OCI-LY7 (cell line): ENCODE data around the gene GRIN2C. TPM values are rescaled to one million over a fixed set of nuclear protein-coding genes. Genes with fewer than 3 reads are reported as not detected.

Source experiments
- BruUV-seq: library from RNA; stranded (reverse); fragments of 400-500 nt; replicated peaks from 2 replicates; lab custom pipeline; 2021; lab: Mats Ljungman, UMichigan
- CTCF ChIA-PET: fragments of 300-600 bp; sonication (Branson Sonifier 250); formaldehyde crosslinking; loops from one replicate; lab custom pipeline; 2022; ENCODE audit warnings: antibody characterized with exemption; ENCODE audit not compliant: unreplicated experiment; lab: Charles Lee
- POLR2A ChIA-PET: fragments of 300-600 bp; sonication (Branson Sonifier 250); formaldehyde crosslinking; loops from one replicate; lab custom pipeline; 2022; ENCODE audit warnings: antibody characterized with exemption; lab: Charles Lee
- DNase-seq: peaks from one replicate; pipeline ENCODE4 v3.0.0-alpha.2; 2015; ENCODE audit warnings: low spot score
- H2AFZ ChIP-seq: fragments of 200-600 bp; sonication (generic), shearing (Covaris generic); 2 replicates; pipeline ENCODE4 v1.6.1; 2014; ENCODE audit warnings: mild to moderate bottlenecking, antibody characterized with exemption, low read length, moderate library complexity
- H3K27ac ChIP-seq: fragments of 200-600 bp; sonication (generic); 2 replicates; pipeline ENCODE4 v1.5.1; 2014; ENCODE audit warnings: mixed run types, low read depth, mild to moderate bottlenecking, moderate library complexity, low read length, inconsistent platforms; ENCODE audit not compliant: poor library complexity, severe bottlenecking
- H3K36me3 ChIP-seq: fragments of 200-600 bp; sonication (generic); 2 replicates; pipeline ENCODE4 v1.6.1; 2014; ENCODE audit warnings: mild to moderate bottlenecking, antibody characterized with exemption, low read length, moderate library complexity, mixed read lengths; ENCODE audit not compliant: insufficient read depth
- H3K4me1 ChIP-seq: fragments of 200-600 bp; sonication (generic); 2 replicates; pipeline ENCODE4 v1.5.1; 2014; ENCODE audit warnings: mild to moderate bottlenecking, low read length; ENCODE audit not compliant: insufficient read depth, poor library complexity, severe bottlenecking
- H3K4me2 ChIP-seq: fragments of 200-600 bp; sonication (generic); 2 replicates; pipeline ENCODE4 v1.6.1; 2014; ENCODE audit warnings: mild to moderate bottlenecking, low read length
- H3K4me3 ChIP-seq: fragments of 200-600 bp; sonication (generic); 2 replicates; pipeline ENCODE4 v1.5.1; 2014; ENCODE audit warnings: mild to moderate bottlenecking, low read depth, low read length; ENCODE audit not compliant: poor library complexity, severe bottlenecking
- H3K79me2 ChIP-seq: fragments of 200-600 bp; sonication (generic); 2 replicates; pipeline ENCODE4 v1.6.1; 2016; ENCODE audit warnings: low read depth, mild to moderate bottlenecking, low read length, moderate library complexity, mixed read lengths; ENCODE audit not compliant: insufficient read depth
- H3K9me2 ChIP-seq: fragments of 200-600 bp; sonication (generic); 2 replicates; pipeline ENCODE4 v1.6.1; 2016; ENCODE audit warnings: mild to moderate bottlenecking, low read length, mixed read lengths; ENCODE audit not compliant: insufficient read depth
- H3K9me3 ChIP-seq: fragments of 200-600 bp; sonication (generic); 2 replicates; pipeline ENCODE4 v1.6.1; 2014; ENCODE audit warnings: mild to moderate bottlenecking, mixed run types, low read length, mixed read lengths
- H4K20me1 ChIP-seq: fragments of 200-600 bp; sonication (generic); 2 replicates; pipeline ENCODE4 v1.6.1; 2014; ENCODE audit warnings: mild to moderate bottlenecking, antibody characterized with exemption, low read length, moderate library complexity, mixed read lengths; ENCODE audit not compliant: insufficient read depth
- CTCF ChIP-seq: fragments of 200-600 bp; sonication (generic); conservative IDR thresholded peaks from 2 replicates; pipeline ENCODE4 v1.5.1; 2014; ENCODE audit warnings: mild to moderate bottlenecking, antibody characterized with exemption, low read length, moderate library complexity, mixed read lengths
- EZH2phosphoT487 ChIP-seq: fragments of 200-600 bp; sonication (generic); IDR thresholded peaks from 2 replicates; pipeline ENCODE4 v1.6.1; 2018; ENCODE audit warnings: low read depth, borderline replicate concordance, mild to moderate bottlenecking, mixed run types, antibody characterized with exemption, low read length, moderate library complexity, mixed read lengths
- intact Hi-C: fragments of 100-400 bp; cut with micrococcal nuclease; formaldehyde crosslinking; loops from one replicate; pipeline ENCODE4 v1.10.0; 2022; ENCODE audit not compliant: unreplicated experiment
- total RNA-seq, 2 experiments: library from RNA; depleted of rRNA in 1 of 2; stranded (reverse); fragments of >200 nt in 1 of 2; shearing (Covaris generic) in 1 of 2; gene quantifications; 2 replicates each; pipeline ENCODE4 v1.2.3, GENCODE V29; 2014 to 2022

GRIN2C gene
- total RNA-seq, 2 experiments from 2014 or later: 0.22 to 0.61 TPM

DNA sequence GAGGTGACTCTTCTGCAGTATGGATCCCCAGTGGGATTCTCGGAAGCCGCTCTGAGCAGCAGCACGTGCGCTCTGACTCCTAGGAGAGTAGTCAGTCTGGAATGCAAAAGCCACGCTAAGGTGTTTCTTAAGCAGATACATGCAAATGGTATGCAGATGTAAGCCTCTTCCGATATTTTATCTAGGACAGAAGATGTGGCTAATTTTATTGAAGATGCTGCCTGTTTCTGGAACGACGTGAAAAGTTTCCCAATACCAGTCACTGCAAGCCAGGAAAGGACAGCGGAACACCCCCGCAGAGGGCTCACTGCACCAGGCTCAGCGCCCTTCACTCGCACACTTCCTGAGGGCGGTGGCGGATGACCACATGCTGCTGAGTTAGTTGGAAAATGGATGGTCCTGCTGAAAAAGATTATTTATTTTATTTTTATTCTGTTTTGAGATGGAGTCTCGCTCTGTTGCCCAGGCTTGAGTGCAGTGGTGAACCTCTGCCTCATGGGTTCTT, 23.6 kb upstream of the GRIN2C start:
- Histone ChIP-seq H3K4me1 (no peaks in the 10 kb centered on the region), H3K4me3 (no peak overlapping the region), H4K20me1 (no peaks in the 10 kb centered on the region), H3K4me2 (no peak overlapping the region), H3K36me3 (no peaks in the 10 kb centered on the region), H2AFZ (no peak overlapping the region), H3K27ac (no peak overlapping the region), H3K79me2 (no peaks in the 10 kb centered on the region), H3K9me3 (no peaks in the 10 kb centered on the region), H3K9me2 (no peaks in the 10 kb centered on the region)
- TF ChIP-seq CTCF (no peak), EZH2phosphoT487 (no peak)
- no peak for DNase-seq
- BruUV-seq: no TSS peak
- intact Hi-C loops: no loop called here
- CTCF ChIA-PET: no interaction called here
- POLR2A ChIA-PET: no interaction called here

DNA sequence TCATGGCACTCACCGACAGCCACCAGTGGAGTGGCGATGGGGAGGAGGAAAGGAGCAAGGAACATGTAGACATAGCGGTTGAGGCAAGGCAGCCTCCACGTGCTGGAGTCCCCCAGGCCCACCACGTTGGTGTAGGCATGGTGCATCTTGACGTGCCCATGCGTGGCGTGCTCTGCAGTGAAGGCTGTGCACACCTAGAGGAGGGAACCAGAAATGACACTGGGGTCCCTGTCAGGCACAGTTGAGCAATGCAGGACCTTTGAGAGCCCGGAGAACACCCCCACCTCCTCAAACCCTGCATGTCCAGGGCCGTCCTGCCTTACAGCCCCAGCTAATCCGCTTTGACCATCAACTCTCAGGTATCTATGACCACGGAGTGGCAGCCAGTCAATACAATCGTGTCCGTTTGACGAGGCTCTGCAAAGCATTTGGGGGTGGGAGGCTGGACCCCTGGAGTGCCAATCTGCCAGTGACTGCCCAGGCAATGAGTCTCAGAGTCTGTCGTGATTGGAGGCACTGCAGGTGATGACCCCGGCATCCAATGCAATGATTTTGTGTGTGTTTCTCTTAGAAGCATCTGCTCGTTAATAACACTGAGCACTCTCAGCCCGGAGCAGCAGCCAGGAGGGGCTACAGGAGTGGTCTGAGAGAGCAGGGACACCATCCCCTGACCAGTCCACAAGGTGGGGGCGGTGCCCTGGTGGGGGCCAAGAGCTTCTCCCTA, 23.0 kb upstream of the GRIN2C start:
- Histone ChIP-seq H3K4me1 (no peaks in the 10 kb centered on the region), H3K4me2 (no peak overlapping the region), H3K9me3 (no peaks in the 10 kb centered on the region), H2AFZ (no peak overlapping the region), H3K27ac (no peak overlapping the region), H3K79me2 (no peaks in the 10 kb centered on the region), H4K20me1 (no peaks in the 10 kb centered on the region), H3K36me3 (no peaks in the 10 kb centered on the region), H3K4me3 (no peak overlapping the region), H3K9me2 (no peaks in the 10 kb centered on the region)
- CTCF ChIA-PET: no interaction called here
- POLR2A ChIA-PET: no interaction called here
- no TSS peak for BruUV-seq
- intact Hi-C loops: no loop called here
- DNase-seq: no peak
- TF ChIP-seq EZH2phosphoT487 (no peak), CTCF (no peak)

GRCh38 chr17:74881073-74881472, 21.4 kb upstream of the GRIN2C start:
- no peak overlapping the region for H3K27ac ChIP-seq
- no peaks in the 10 kb centered on the region for H3K79me2 ChIP-seq
- H3K4me2 ChIP-seq: no peak overlapping the region
- no peak for DNase-seq
- no peaks in the 10 kb centered on the region for H4K20me1 ChIP-seq
- H3K36me3 ChIP-seq: no peaks in the 10 kb centered on the region
- TF ChIP-seq EZH2phosphoT487 (no peak), CTCF (no peak)
- ChIA-PET CTCF (no interaction called here), POLR2A (interaction anchor here (1.0 to 1.2 kb wide), 2 partner anchors 8 to 10 kb away, joined by 3 read pairs; no protein-coding TSS in a partner anchor)
- H3K4me1 ChIP-seq: no peaks in the 10 kb centered on the region
- H3K9me3 ChIP-seq: no peaks in the 10 kb centered on the region
- H3K9me2 ChIP-seq: no peaks in the 10 kb centered on the region
- no peak overlapping the region for H2AFZ ChIP-seq
- BruUV-seq: no TSS peak
- intact Hi-C loops: no loop called here
- no peak overlapping the region for H3K4me3 ChIP-seq
